Ascending aorta (tissue), 2 donors: ENCODE measurements around the gene TAS2R39. TPM values are rescaled to one million over a fixed set of nuclear protein-coding genes. Genes with fewer than 3 reads are reported as not detected.
"Not testable (repeated sequence)": the region's sequence is repeated elsewhere in the genome, so short reads cannot be mapped to it uniquely, and the experiment has no call there.

Experiments used
- DNase-seq, 2 donors: peaks; one replicate each; pipeline ENCODE4 v3.0.0-alpha.2; 2019; ENCODE audit warnings: low spot score in 2 of 2
- H3K27ac ChIP-seq, 2 donors: fragments of 200-600 bp; sonication (generic); one replicate each; pipeline ENCODE4 v1.5.1; 2016 to 2017; ENCODE audit warnings: mild to moderate bottlenecking in 1 of 2
- H3K27me3 ChIP-seq: fragments of 200-600 bp; sonication (generic); one replicate; pipeline ENCODE4 v1.5.1; 2017
- H3K36me3 ChIP-seq, 2 donors: fragments of 200-600 bp; sonication (generic); one replicate each; pipeline ENCODE4 v1.5.1; 2016
- H3K4me1 ChIP-seq, 2 donors: fragments of 200-600 bp; sonication (generic); one replicate each; pipeline ENCODE4 v1.5.1; 2016 to 2017; ENCODE audit warnings: mild to moderate bottlenecking in 1 of 2
- H3K4me3 ChIP-seq, 2 donors: fragments of 200-600 bp; sonication (generic); one replicate each; pipeline ENCODE4 v1.5.1; 2016 to 2017; ENCODE audit warnings: mild to moderate bottlenecking in 1 of 2
- H3K9me3 ChIP-seq, 2 donors: fragments of 200-600 bp; sonication (generic); one replicate each; pipeline ENCODE4 v1.5.1; 2016
- intact Hi-C: fragments of 100-400 bp; cut with DNase I; formaldehyde crosslinking; loops from one replicate; pipeline ENCODE4 v1.15.1; 2023
- total RNA-seq: library from RNA; depleted of rRNA; stranded (reverse); fragments of >200 nt; gene quantifications from one replicate; pipeline ENCODE4 v1.1.0, GENCODE V29; 2016
- TF ChIP-seq, protein P1 (sequence below), 3 experiments: fragments of 200-600 bp in 2 of 3; fragments of 450-650 bp in 1 of 3; sonication (generic) in 2 of 3; IDR thresholded peaks; one replicate each; pipeline ENCODE4 v1.5.1; 2016 to 2019; ENCODE audit warnings: antibody characterized with exemption in 3 of 3, mild to moderate bottlenecking in 1 of 3, moderate library complexity in 1 of 3

Gene TAS2R39
- total RNA-seq, 1 donor from 2014 or later: not detected

DNA sequence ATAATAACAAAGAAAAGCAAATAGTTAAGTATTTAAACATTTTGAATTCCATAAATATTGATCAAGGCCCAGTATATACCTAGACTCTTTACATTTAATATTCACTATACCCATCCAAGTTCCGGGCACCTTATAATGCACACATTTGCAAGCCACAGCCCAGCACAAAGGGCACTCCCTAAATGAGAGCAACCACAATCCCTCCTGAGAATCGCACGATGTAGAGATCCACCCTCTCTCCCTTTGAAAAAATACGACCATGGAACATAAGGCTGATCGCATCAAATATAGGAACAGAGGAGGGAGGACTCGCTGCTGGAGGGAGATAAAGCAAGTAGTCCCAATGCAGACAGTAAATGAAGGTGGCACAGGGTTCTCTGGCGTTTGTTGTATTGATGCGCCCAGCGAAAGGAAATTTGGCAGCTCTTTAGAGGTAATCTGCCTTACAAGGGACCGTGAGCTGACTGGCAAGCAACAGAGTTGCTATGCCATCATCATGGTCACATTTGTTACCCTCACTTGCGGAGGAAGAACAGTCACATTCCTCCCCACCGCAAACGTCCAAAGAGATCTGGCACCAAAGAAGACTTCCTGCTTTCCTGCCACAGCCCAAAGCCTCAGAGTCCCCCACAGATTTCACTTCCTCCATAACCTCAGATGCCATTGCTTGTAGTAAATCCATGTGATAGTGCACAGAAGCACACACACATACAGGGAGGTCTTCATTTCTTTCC, 22.5 kb downstream of the TAS2R39 start:
- no peaks in the 10 kb centered on the region for H3K4me1 ChIP-seq
- TF ChIP-seq, protein P1, sequence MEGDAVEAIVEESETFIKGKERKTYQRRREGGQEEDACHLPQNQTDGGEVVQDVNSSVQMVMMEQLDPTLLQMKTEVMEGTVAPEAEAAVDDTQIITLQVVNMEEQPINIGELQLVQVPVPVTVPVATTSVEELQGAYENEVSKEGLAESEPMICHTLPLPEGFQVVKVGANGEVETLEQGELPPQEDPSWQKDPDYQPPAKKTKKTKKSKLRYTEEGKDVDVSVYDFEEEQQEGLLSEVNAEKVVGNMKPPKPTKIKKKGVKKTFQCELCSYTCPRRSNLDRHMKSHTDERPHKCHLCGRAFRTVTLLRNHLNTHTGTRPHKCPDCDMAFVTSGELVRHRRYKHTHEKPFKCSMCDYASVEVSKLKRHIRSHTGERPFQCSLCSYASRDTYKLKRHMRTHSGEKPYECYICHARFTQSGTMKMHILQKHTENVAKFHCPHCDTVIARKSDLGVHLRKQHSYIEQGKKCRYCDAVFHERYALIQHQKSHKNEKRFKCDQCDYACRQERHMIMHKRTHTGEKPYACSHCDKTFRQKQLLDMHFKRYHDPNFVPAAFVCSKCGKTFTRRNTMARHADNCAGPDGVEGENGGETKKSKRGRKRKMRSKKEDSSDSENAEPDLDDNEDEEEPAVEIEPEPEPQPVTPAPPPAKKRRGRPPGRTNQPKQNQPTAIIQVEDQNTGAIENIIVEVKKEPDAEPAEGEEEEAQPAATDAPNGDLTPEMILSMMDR (IDR thresholded peaks at IDR 0.05): no peak
- no peaks in the 10 kb centered on the region for H3K36me3 ChIP-seq
- intact Hi-C loops: no loop called here
- H3K27me3 ChIP-seq: no peaks in the 10 kb centered on the region
- peak in 1 of 2 donors; percentile 14 for DNase-seq
- no peaks in the 10 kb centered on the region for H3K9me3 ChIP-seq
- H3K4me3 ChIP-seq: no peak overlapping the region
- H3K27ac ChIP-seq: no peak overlapping the region

DNA sequence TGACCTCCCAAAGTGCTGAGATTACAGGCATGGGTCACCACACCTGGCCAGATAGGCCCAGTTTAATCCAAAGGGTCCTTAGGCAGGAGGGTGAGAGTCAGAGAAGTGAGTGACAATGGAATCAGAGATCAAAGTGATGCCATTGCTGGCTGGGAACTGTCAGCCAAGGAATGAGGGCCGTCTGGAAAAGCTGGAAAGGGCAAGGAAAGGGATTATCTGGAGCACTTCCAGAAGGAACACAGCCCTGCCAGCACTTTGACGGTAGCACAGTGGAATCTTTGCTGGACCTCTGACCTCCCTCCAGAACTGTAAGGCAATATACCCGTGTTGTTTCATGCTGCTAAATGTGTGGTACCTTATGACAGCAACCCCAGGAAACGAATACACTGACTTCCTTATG, 27.3 kb downstream of the TAS2R39 start:
- TF ChIP-seq, protein P1 (IDR thresholded peaks at IDR 0.05): no peak
- no peak for DNase-seq
- intact Hi-C loops: no loop called here

DNA sequence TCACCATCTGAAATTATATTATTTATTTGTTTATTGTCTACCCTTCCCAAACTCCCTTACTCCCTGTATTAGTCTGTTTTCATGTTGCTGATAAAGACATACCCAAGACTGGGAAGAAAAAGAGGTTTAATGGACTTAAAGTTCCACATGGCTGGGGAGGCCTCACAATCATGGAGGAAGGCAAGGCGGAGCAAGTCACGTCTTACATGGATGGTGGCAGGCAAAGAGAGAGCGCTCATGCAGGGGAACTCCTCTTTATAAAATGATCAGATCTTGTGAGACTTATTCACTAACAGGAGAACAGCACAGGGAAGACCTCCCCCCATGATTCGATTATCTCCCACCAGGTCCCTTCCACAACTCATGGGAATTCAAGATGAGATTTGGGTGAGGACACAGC, 30.3 kb downstream of the TAS2R39 start:
- H3K27me3 ChIP-seq, H3K9me3 ChIP-seq, H3K4me3 ChIP-seq, DNase-seq, H3K36me3 ChIP-seq, intact Hi-C loops, H3K27ac ChIP-seq, H3K4me1 ChIP-seq: not testable (repeated sequence)

More for the DNA sequence above, 27.3 kb downstream of the TAS2R39 start:
- no peak overlapping the region for H3K4me3 ChIP-seq
- H3K27ac ChIP-seq: no peak overlapping the region
- no peaks in the 10 kb centered on the region for H3K36me3 ChIP-seq
- H3K9me3 ChIP-seq: no peaks in the 10 kb centered on the region
- no peaks in the 10 kb centered on the region for H3K27me3 ChIP-seq
- no peaks in the 10 kb centered on the region for H3K4me1 ChIP-seq

DNA sequence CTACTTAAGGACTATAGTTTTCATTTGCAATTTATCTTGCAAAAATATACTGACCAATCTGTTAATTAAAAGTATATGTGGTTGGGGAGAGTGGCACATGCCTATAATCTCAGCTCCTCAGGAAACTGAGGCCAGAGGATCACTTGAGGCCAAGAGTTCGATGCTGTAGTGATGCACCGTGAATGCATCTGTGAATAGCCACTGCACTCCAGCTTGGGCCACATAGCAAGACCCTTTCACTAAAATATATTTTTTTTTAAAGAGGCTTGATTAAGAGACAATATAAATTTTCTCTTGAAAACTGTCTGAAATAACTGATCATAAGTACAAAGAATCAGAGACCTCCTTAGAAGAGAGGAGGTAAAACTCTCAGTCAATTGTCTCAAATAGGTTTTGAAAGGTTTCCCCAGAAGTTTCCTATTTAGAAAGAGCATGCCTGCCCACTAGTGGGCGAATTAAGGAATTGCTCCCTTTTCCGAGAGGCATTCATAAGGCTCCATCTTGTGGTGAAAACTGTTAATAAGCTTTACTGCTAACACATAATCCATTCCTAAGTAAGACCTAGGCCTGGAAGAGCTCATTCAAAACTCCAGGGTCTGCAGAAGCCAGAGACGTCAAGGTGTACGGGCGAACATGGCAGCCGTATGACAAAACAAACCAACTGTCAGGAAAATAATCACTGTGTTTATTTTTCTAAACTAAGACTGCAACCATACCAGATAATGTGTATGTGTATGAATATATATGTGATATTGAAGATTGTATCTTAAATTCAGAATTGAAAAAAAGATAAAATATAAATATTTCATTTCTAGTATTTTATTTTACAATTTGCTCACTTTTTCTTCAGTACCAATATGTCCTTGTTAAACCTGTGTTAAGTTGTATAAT, 31.8 kb downstream of the TAS2R39 start:
- TF ChIP-seq, protein P1 (IDR thresholded peaks at IDR 0.05): peak; percentile 90 to 98 (median 97)
- intact Hi-C loops: loop anchor here (1.0 to 2.0 kb wide), 2 partner anchors 207 to 360 kb away; partner anchors contain the start of gene EPHB6
- peak in 1 of 2 donors; percentile 73 for DNase-seq
- no peak overlapping the region for H3K4me3 ChIP-seq
- H3K27ac ChIP-seq: no peak overlapping the region
- H3K36me3 ChIP-seq: no peaks in the 10 kb centered on the region
- H3K9me3 ChIP-seq: no peaks in the 10 kb centered on the region
- no peaks in the 10 kb centered on the region for H3K4me1 ChIP-seq
- no peaks in the 10 kb centered on the region for H3K27me3 ChIP-seq

DNA sequence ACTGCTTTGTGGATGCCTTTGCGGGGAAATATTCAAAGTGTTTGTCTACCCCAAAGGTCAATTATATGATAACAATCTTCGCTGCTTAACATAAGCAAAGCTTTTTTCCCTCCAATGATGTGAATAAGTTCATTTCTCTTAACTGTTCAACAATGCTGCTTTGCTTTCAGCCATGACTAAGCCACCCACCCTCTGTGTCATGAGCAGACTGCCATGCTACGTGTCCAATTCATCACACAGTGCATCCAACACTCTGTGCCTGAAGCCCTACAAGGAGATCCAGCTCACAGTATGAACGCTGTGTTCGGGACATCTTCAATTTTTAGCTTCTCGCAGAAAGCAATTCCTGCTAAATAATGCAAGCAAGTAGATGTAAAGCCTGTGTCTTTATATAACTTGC, 32.9 kb downstream of the TAS2R39 start:
- Histone ChIP-seq H3K4me3 (no peak overlapping the region), H3K27ac (no peak overlapping the region), H3K9me3 (no peaks in the 10 kb centered on the region), H3K27me3 (no peaks in the 10 kb centered on the region), H3K4me1 (no peaks in the 10 kb centered on the region), H3K36me3 (no peaks in the 10 kb centered on the region)
- DNase-seq: no peak
- TF ChIP-seq, protein P1 (IDR thresholded peaks at IDR 0.05): no peak
- intact Hi-C loops: no loop called here

DNA sequence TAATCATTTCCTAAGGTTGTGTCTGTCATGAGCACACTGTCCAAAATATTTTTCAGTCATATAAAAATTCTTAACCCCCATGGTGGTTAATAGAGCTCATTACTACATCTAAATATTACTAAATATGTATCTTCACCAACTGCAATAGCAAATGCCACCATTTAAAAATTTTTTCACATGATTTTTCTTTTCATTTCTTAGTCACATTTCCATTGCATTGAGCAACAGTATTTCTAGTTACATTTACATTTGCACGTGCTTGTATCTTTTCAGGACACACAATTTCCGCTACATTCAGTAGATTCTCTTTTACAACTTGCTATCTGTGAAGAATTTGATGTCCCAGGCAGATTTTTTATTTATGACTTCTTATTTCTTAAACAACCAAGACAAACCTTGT, 33.5 kb downstream of the TAS2R39 start:
- TF ChIP-seq, protein P1 (IDR thresholded peaks at IDR 0.05): no peak
- Histone ChIP-seq H3K4me1 (no peaks in the 10 kb centered on the region), H3K9me3 (no peaks in the 10 kb centered on the region), H3K27ac (no peak overlapping the region), H3K4me3 (no peak overlapping the region), H3K36me3 (no peaks in the 10 kb centered on the region), H3K27me3 (no peaks in the 10 kb centered on the region)
- intact Hi-C loops: no loop called here
- no peak for DNase-seq
